Cardiac fibroblast (primary cell): ENCODE results near the gene ADAM19.
A peak's percentile ranks its signal among the peaks of the same experiment; 100 is the strongest.

Experiments
- DNase-seq, 2 donors: peaks; one replicate each; pipeline versions ENCODE4 v3.0.0 to v3.0.0-alpha.2; 2010; ENCODE audit warnings: low read depth in 2 of 2
- H3K4me3 ChIP-seq, 2 donors: replicated peaks in 1 of 2; 1 replicate in 1 of 2; 2 replicates in 1 of 2; pipeline ENCODE4 v1.5.1; 2011; ENCODE audit warnings: low read depth in 2 of 2, low read length in 2 of 2, mild to moderate bottlenecking in 2 of 2, moderate library complexity in 1 of 2
- CTCF ChIP-seq: IDR thresholded peaks from one replicate; pipeline ENCODE4 v1.5.1; 2011; ENCODE audit warnings: low read depth, mild to moderate bottlenecking, low read length, inconsistent platforms

ADAM19 gene

GRCh38 chr5:157575381-157576020 is at the start of gene ADAM19:
ADAM19 (minus strand) TSS chr5:157575775; CDS start chr5:157575696, 79 bp downstream.
- no peak for TF ChIP-seq CTCF
- peak; percentile 50 to 63 for DNase-seq
- H3K4me3 ChIP-seq, result peak within 1 kb of the TSS; percentile 82 to 94

GRCh38 chr5:157624144-157624543 is 48.6 kb upstream of the ADAM19 start:
- no peak for DNase-seq
- no peak for TF ChIP-seq CTCF
- H3K4me3 ChIP-seq, result no peak overlapping the region

GRCh38 chr5:157620776-157621175 is 45.2 kb upstream of the ADAM19 start:
- H3K4me3 ChIP-seq, result no peak overlapping the region
- no peak for TF ChIP-seq CTCF

DNA sequence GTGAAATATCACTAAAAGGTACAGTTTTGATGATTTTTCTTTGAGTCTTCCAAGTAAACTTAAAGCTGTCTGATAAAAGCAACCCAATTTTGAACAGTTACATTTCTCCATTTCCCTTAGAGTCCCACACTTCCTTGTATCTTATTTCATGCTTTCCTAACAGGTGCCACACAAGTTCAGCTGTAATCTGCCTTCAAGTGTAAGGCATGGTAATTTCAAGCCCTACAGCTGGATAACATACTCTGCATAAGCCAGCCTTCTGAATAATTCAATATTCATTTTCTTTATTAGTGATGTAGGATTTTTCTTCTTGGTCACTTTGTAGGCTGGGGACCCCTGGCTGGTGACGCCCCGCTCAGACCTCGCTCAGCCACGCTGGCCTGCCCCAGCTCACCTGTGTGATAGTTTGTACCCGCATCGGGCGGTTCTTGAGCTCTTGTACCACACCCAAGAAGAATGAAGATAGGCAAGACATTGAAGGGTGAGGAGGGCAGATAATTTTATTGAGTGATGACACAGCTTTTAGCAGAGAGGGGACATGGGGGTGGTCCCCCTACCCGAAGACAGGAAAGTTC is 42.7 kb upstream of the ADAM19 start:
- no peak for DNase-seq
- H3K4me3 ChIP-seq, result no peak overlapping the region
- TF ChIP-seq CTCF, result no peak

More at GRCh38 chr5:157620776-157621175, 45.2 kb upstream of the ADAM19 start:
- DNase-seq, result no peak

DNA sequence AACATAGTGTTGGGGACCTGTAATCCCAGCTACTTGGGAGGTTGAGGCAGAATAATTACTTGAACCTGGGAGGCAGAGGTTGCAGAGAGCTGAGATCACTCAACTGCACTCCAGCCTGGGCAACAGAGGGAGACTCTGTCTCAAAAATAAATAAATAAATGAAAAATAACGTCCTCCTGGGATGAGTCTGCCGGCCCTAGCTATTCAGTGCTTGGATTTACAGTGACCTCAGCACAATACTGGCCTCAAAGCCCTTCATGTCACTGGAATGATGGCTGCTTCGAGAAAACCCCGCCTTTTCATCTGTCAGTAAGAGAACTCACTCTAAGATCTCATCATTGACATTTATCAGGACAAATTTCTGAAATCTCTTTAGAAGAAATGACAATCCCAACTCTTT is 41.2 kb upstream of the ADAM19 start:
- TF ChIP-seq CTCF, result no peak
- DNase-seq, result no peak
- H3K4me3 ChIP-seq, result no peak overlapping the region

GRCh38 chr5:157613385-157614245 is 38.0 kb upstream of the ADAM19 start:
- H3K4me3 ChIP-seq, result no peak overlapping the region
- no peak for TF ChIP-seq CTCF
- no peak for DNase-seq
